PFSK-1 (cell line): ENCODE measurements around the gene MGAT1.

Experiments
- FOXP2 ChIP-seq: optimal IDR thresholded peaks from 2 replicates; pipeline ENCODE3; 2011; ENCODE audit warnings: borderline replicate concordance, control low read depth, inconsistent platforms; ENCODE audit not compliant: insufficient read depth; ENCODE audit errors: extremely low read length, extremely low read depth
- POLR2AphosphoS5 ChIP-seq: IDR thresholded peaks from 2 replicates; pipeline ENCODE4 v1.6.1; 2012; ENCODE audit warnings: low read depth, mild to moderate bottlenecking, control low read depth, low read length, moderate library complexity
- SIN3A ChIP-seq: IDR thresholded peaks from 2 replicates; pipeline ENCODE4 v1.6.1; 2012; ENCODE audit warnings: mild to moderate bottlenecking, low read length, moderate library complexity, borderline replicate concordance; ENCODE audit not compliant: insufficient read depth
- TAF1 ChIP-seq: IDR thresholded peaks from 2 replicates; pipeline ENCODE4 v1.6.1; 2012; ENCODE audit warnings: low read length, control low read depth, borderline replicate concordance; ENCODE audit not compliant: insufficient read depth
- TF ChIP-seq, protein P1 (sequence below), 2 experiments: IDR thresholded peaks; 2 replicates each; pipeline versions ENCODE4 v1.6.1 to v1.8.0; 2011 to 2012; ENCODE audit warnings: low read depth in 2 of 2, low read length in 2 of 2, control low read depth in 1 of 2, inconsistent platforms in 1 of 2, mild to moderate bottlenecking in 1 of 2, moderate library complexity in 1 of 2; ENCODE audit not compliant: insufficient read depth in 1 of 2

DNA sequence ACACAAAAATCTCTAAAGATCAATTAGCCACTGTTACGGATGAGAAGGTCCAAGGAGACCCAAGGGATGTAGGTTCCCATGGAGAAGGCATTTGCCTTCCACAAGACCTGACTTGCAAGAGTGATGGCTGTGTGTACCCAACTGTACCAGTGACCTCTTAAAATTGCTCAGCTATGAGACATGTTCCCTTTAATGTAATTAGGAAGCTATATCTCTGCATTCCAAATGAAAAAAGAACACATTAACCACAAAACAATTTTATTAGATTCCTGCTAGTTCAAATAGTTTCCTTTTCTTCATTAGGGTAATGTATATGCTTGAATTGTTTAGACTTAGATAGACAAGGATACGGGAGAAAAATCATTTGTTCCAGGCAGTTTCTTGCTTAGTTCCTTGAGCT is 66.1 kb downstream of the MGAT1 start:
- TF ChIP-seq SIN3A (no peak), TAF1 (no peak), POLR2AphosphoS5 (no peak), FOXP2 (no peak)
- TF ChIP-seq, protein P1, sequence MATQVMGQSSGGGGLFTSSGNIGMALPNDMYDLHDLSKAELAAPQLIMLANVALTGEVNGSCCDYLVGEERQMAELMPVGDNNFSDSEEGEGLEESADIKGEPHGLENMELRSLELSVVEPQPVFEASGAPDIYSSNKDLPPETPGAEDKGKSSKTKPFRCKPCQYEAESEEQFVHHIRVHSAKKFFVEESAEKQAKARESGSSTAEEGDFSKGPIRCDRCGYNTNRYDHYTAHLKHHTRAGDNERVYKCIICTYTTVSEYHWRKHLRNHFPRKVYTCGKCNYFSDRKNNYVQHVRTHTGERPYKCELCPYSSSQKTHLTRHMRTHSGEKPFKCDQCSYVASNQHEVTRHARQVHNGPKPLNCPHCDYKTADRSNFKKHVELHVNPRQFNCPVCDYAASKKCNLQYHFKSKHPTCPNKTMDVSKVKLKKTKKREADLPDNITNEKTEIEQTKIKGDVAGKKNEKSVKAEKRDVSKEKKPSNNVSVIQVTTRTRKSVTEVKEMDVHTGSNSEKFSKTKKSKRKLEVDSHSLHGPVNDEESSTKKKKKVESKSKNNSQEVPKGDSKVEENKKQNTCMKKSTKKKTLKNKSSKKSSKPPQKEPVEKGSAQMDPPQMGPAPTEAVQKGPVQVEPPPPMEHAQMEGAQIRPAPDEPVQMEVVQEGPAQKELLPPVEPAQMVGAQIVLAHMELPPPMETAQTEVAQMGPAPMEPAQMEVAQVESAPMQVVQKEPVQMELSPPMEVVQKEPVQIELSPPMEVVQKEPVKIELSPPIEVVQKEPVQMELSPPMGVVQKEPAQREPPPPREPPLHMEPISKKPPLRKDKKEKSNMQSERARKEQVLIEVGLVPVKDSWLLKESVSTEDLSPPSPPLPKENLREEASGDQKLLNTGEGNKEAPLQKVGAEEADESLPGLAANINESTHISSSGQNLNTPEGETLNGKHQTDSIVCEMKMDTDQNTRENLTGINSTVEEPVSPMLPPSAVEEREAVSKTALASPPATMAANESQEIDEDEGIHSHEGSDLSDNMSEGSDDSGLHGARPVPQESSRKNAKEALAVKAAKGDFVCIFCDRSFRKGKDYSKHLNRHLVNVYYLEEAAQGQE (IDR thresholded peaks at IDR 0.05; ENCODE audit: insufficient read depth in 1 of 2, low read depth in 2 of 2, low read length in 2 of 2) = no peak
